CD14-positive monocyte (primary cell): Measurements from ENCODE around the gene PAX7. TPM values are rescaled to one million over a fixed set of nuclear protein-coding genes. Genes with fewer than 3 reads are reported as not detected.

Experiments used
- DNase-seq, 3 donors: peaks; one replicate each; pipeline ENCODE4 v3.0.0-alpha.2; 2011 to 2022
- H2AFZ ChIP-seq: 2 replicates; pipeline ENCODE4 v1.6.0; 2012; ENCODE audit warnings: mild to moderate bottlenecking, low read depth, low read length, inconsistent platforms; ENCODE audit not compliant: insufficient read depth, poor library complexity, severe bottlenecking
- H3K27ac ChIP-seq, 2 donors: 1 replicate in 1 of 2; 2 replicates in 1 of 2; pipeline ENCODE4 v1.5.1; 2012 to 2013; ENCODE audit warnings: low read length in 2 of 2, control low read depth in 1 of 2, inconsistent platforms in 1 of 2, low read depth in 1 of 2, mild to moderate bottlenecking in 1 of 2
- H3K27me3 ChIP-seq, 2 donors: one replicate each; pipeline versions ENCODE4 v1.6.0 to v1.6.1; 2011 to 2013; ENCODE audit warnings: low read length in 2 of 2; ENCODE audit not compliant: control insufficient read depth in 2 of 2, insufficient read depth in 2 of 2
- H3K36me3 ChIP-seq, 2 donors: replicated peaks in 1 of 2; 1 replicate in 1 of 2; 2 replicates in 1 of 2; pipeline versions ENCODE4 v1.5.1 to v1.6.1; 2012 to 2013; ENCODE audit warnings: low read length in 2 of 2, control low read depth in 1 of 2, inconsistent platforms in 1 of 2, mild to moderate bottlenecking in 1 of 2; ENCODE audit not compliant: insufficient read depth in 2 of 2, control insufficient read depth in 1 of 2
- H3K4me1 ChIP-seq, 2 donors: 1 replicate in 1 of 2; 2 replicates in 1 of 2; pipeline versions ENCODE4 v1.5.1 to v1.6.1; 2012 to 2013; ENCODE audit warnings: low read length in 2 of 2, control low read depth in 1 of 2, inconsistent platforms in 1 of 2, mild to moderate bottlenecking in 1 of 2, moderate library complexity in 1 of 2; ENCODE audit not compliant: insufficient read depth in 2 of 2, control insufficient read depth in 1 of 2
- H3K4me2 ChIP-seq: replicated peaks from 2 replicates; pipeline ENCODE3; 2012; ENCODE audit warnings: low read length, moderate library complexity, mild to moderate bottlenecking; ENCODE audit not compliant: poor library complexity, severe bottlenecking; ENCODE audit errors: extremely low read depth
- H3K4me3 ChIP-seq, 3 experiments: fragments of 200-600 bp in 1 of 3; sonication (generic) in 1 of 3; replicated peaks in 1 of 3; 1 replicate in 2 of 3; 2 replicates in 1 of 3; pipeline ENCODE4 v1.5.1; 2011 to 2013; ENCODE audit warnings: low read length in 3 of 3, mild to moderate bottlenecking in 3 of 3, control low read depth in 2 of 3, low read depth in 2 of 3, inconsistent platforms in 1 of 3, moderate library complexity in 1 of 3
- H3K79me2 ChIP-seq: 2 replicates; pipeline ENCODE4 v1.6.0; 2012; ENCODE audit warnings: mild to moderate bottlenecking, control low read depth, inconsistent platforms, low read length, moderate library complexity; ENCODE audit not compliant: insufficient read depth
- H3K9ac ChIP-seq: 2 replicates; pipeline ENCODE4 v1.6.0; 2017; ENCODE audit warnings: low read length, mild to moderate bottlenecking; ENCODE audit not compliant: insufficient read depth, poor library complexity, severe bottlenecking
- H3K9me3 ChIP-seq, 2 donors: replicated peaks in 1 of 2; 1 replicate in 1 of 2; 2 replicates in 1 of 2; pipeline versions ENCODE4 v1.5.1 to v1.6.1; 2012 to 2013; ENCODE audit warnings: low read length in 2 of 2, control low read depth in 1 of 2; ENCODE audit not compliant: control insufficient read depth in 1 of 2, insufficient read depth in 1 of 2
- H4K20me1 ChIP-seq: 2 replicates; pipeline ENCODE4 v1.6.0; 2012; ENCODE audit warnings: mild to moderate bottlenecking, low read length, control low read depth, moderate library complexity; ENCODE audit not compliant: insufficient read depth
- H3K27ac Mint-ChIP-seq, 7 donors: one replicate each; pipeline ENCODE4 v1.8.0; 2020; ENCODE audit warnings: mild to moderate bottlenecking in 7 of 7, mixed read lengths in 7 of 7, moderate library complexity in 6 of 7, inconsistent platforms in 2 of 7
- H3K27me3 Mint-ChIP-seq, 3 donors: one replicate each; pipeline ENCODE4 v1.8.0; 2021 to 2022; ENCODE audit warnings: low read depth in 3 of 3, mild to moderate bottlenecking in 3 of 3, mixed read lengths in 3 of 3, moderate library complexity in 3 of 3, inconsistent platforms in 1 of 3
- H3K36me3 Mint-ChIP-seq, 2 donors: one replicate each; pipeline ENCODE4 v1.8.0; 2020; ENCODE audit warnings: mixed read lengths in 2 of 2, inconsistent platforms in 1 of 2, mild to moderate bottlenecking in 1 of 2
- H3K4me1 Mint-ChIP-seq: one replicate; pipeline ENCODE4 v1.8.0; 2020; ENCODE audit warnings: mild to moderate bottlenecking, mixed read lengths
- H3K4me3 Mint-ChIP-seq, 2 donors: one replicate each; pipeline ENCODE4 v1.8.0; 2020; ENCODE audit warnings: mild to moderate bottlenecking in 2 of 2, mixed read lengths in 2 of 2, moderate library complexity in 1 of 2
- H3K9me3 Mint-ChIP-seq, 7 donors: one replicate each; pipeline ENCODE4 v1.8.0; 2020 to 2022; ENCODE audit warnings: mixed read lengths in 7 of 7, mild to moderate bottlenecking in 6 of 7, moderate library complexity in 6 of 7, inconsistent platforms in 2 of 7
- WGBS: methylation state at CpG from one replicate; pipeline ENCODE4 v1.1.5; 2013; ENCODE audit warnings: missing lambda C conversion rate; ENCODE audit not compliant: insufficient coverage; 5-methylcytosine and 5-hydroxymethylcytosine counted together
- intact Hi-C, 2 donors: fragments of 100-400 bp; cut with micrococcal nuclease; formaldehyde crosslinking; loops; one replicate each; pipeline versions ENCODE4 v1.15.0 to v1.15.1; 2023
- polyA plus RNA-seq, 3 donors: library from polyadenylated mRNA; depleted of rRNA in 1 of 3; unstranded in 2 of 3; stranded (reverse) in 1 of 3; fragments of 300-500 nt in 2 of 3; fragments of >200 nt in 1 of 3; fragmentation: Illumina TruSeq in 2 of 3; gene quantifications; 1 replicate in 2 of 3; 2 replicates in 1 of 3; pipeline ENCODE4 v1.2.3, GENCODE V29; 2012 to 2021
- TF ChIP-seq, protein P1 (sequence below): fragments of 200-600 bp; IDR thresholded peaks from one replicate; pipeline ENCODE4 v1.8.0; 2022; ENCODE audit warnings: antibody characterized with exemption, mild to moderate bottlenecking

The PAX7 gene
- polyA plus RNA-seq, 3 donors, result not detected

DNA sequence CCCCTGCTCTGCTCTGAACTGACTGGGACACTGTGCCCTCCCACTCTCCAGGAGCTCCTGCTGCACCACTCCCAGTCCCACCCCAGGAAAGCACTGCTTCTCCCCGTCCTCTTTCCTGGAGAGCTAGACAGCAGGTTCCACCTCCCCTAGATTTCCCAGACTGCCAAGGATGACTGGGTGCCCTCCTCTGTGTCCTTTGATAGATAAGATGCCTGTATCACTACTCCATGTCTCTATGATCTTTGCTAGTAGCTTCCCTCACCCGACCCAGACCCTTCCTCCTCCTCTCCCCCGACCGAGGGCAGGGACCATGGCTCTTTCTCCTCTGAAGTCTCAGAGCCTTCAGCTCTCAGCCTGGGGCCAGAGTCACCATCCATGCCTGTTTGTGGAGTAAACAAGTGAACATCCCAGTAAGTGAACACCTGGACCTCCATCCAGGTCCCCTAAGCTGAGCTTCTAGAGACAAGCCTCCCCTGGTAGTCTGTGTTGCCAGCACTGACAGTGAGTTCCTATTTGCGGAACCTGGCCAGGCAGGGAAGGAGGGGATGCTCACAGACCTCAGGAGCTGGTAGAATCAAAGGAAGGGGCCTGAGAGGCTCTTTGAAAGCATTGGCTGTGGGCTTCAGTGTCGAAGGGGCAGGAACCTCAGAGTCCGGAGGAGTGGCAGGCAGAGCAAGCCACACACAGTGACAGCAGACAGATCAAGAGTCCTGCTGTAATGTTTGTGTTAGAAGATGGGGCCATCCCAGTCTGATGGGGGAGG lies 104.0 kb downstream of the PAX7 start:
- no peaks in the 10 kb centered on the region for H3K36me3 ChIP-seq
- DNase-seq, result no peak
- H3K27ac ChIP-seq, result no peak overlapping the region
- H3K9me3 ChIP-seq, result no peaks in the 10 kb centered on the region
- no peak overlapping the region for H3K9ac ChIP-seq
- TF ChIP-seq, protein P1, sequence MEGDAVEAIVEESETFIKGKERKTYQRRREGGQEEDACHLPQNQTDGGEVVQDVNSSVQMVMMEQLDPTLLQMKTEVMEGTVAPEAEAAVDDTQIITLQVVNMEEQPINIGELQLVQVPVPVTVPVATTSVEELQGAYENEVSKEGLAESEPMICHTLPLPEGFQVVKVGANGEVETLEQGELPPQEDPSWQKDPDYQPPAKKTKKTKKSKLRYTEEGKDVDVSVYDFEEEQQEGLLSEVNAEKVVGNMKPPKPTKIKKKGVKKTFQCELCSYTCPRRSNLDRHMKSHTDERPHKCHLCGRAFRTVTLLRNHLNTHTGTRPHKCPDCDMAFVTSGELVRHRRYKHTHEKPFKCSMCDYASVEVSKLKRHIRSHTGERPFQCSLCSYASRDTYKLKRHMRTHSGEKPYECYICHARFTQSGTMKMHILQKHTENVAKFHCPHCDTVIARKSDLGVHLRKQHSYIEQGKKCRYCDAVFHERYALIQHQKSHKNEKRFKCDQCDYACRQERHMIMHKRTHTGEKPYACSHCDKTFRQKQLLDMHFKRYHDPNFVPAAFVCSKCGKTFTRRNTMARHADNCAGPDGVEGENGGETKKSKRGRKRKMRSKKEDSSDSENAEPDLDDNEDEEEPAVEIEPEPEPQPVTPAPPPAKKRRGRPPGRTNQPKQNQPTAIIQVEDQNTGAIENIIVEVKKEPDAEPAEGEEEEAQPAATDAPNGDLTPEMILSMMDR, result no peak
- H4K20me1 ChIP-seq, result no peaks in the 10 kb centered on the region
- Mint-ChIP-seq H3K9me3 (peaks cover 0 to 3% (median 0%) of the 10 kb centered on the region in 7 donors), H3K27ac (peak overlapping the region in 1 of 7 donors; percentile 14), H3K36me3 (no peaks in the 10 kb centered on the region), H3K4me3 (no peak overlapping the region), H3K27me3 (peaks cover 8 to 28% (median 24%) of the 10 kb centered on the region in 3 donors), H3K4me1 (no peaks in the 10 kb centered on the region)
- WGBS, result 49% methylated on average over 4 of the region's 7 CpGs
- peaks cover 0 to 3% of the 10 kb centered on the region in 2 donors for H3K27me3 ChIP-seq
- no peak overlapping the region for H2AFZ ChIP-seq
- intact Hi-C loops, result no loop called here
- H3K4me3 ChIP-seq, result no peak overlapping the region
- H3K4me1 ChIP-seq, result no peaks in the 10 kb centered on the region
- no peak overlapping the region for H3K4me2 ChIP-seq
- no peaks in the 10 kb centered on the region for H3K79me2 ChIP-seq

DNA sequence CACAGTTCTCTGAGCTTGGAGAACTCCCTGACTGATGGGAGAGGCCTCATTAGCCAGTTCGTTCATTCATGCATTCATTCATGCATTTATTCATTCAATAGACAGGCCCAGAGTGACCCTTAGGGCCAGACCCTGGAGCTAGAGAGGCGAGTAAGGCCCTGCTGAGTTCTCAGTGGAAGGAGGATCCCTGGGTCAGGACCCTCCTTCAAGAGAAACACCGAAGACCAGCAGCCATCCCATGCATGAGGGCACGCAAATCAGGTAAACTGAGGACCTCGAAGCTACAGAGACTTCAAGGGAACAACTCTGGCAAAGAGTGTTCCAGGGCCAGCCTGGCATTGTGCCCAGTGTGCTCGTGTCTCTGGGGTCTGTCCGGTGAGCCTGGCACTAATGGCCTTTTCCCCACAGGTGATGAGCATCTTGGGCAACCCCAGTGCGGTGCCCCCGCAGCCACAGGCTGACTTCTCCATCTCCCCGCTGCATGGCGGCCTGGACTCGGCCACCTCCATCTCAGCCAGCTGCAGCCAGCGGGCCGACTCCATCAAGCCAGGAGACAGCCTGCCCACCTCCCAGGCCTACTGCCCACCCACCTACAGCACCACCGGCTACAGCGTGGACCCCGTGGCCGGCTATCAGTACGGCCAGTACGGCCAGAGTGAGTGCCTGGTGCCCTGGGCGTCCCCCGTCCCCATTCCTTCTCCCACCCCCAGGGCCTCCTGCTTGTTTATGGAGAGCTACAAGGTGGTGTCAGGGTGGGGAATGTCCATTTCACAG lies 104.8 kb downstream of the PAX7 start:
- no peak overlapping the region for H3K4me2 ChIP-seq
- WGBS, result 93% methylated on average over 11 of the region's 22 CpGs
- Mint-ChIP-seq H3K36me3 (no peaks in the 10 kb centered on the region), H3K27ac (no peak overlapping the region), H3K9me3 (peaks cover 0 to 3% (median 0%) of the 10 kb centered on the region in 7 donors), H3K4me3 (no peak overlapping the region), H3K4me1 (no peaks in the 10 kb centered on the region), H3K27me3 (peaks cover 5 to 20% (median 19%) of the 10 kb centered on the region in 3 donors)
- H3K9me3 ChIP-seq, result no peaks in the 10 kb centered on the region
- no peaks in the 10 kb centered on the region for H3K36me3 ChIP-seq
- H4K20me1 ChIP-seq, result no peaks in the 10 kb centered on the region
- peaks cover 0 to 3% of the 10 kb centered on the region in 2 donors for H3K27me3 ChIP-seq
- no peak overlapping the region for H3K4me3 ChIP-seq
- no peaks in the 10 kb centered on the region for H3K4me1 ChIP-seq
- TF ChIP-seq, protein P1, result no peak
- H3K27ac ChIP-seq, result no peak overlapping the region
- H3K79me2 ChIP-seq, result no peaks in the 10 kb centered on the region
- intact Hi-C loops, result no loop called here
- no peak overlapping the region for H3K9ac ChIP-seq
- no peak overlapping the region for H2AFZ ChIP-seq
- DNase-seq, result no peak
